ENCODE measurements around the gene SIVA1. TPM values are rescaled to one million over a fixed set of nuclear protein-coding genes. Genes with fewer than 3 reads are reported as not detected.

The SIVA1 gene
- total RNA-seq, 1 experiment from 2014 or later: 128 TPM

GRCh38 chr14:104770851-104771272 is 17.9 kb downstream of the SIVA1 start:
- DNase-seq (ENCODE audit: low spot score): no peak
- no peak for ATAC-seq
- CTCF ChIA-PET: interaction anchor here (0.6 to 2.5 kb wide), 18 partner anchors 9 to 163 kb away, joined by 3 to 30 read pairs (median 4); partner anchors contain the start of genes AKT1, SIVA1 and ZBTB42
- Mint-ChIP-seq H3K36me3 (peaks cover 34% of the 10 kb centered on the region), H3K27ac (no peak overlapping the region; the same call in 1 of the 2 replicates), H3K4me1 (peaks cover 17% of the 10 kb centered on the region), H3K9me3 (peaks cover 10% of the 10 kb centered on the region), H3K4me3 (no peak overlapping the region), H3K27me3 (ENCODE audit: low read depth) (no peaks in the 10 kb centered on the region)
- TF ChIP-seq, protein P1, sequence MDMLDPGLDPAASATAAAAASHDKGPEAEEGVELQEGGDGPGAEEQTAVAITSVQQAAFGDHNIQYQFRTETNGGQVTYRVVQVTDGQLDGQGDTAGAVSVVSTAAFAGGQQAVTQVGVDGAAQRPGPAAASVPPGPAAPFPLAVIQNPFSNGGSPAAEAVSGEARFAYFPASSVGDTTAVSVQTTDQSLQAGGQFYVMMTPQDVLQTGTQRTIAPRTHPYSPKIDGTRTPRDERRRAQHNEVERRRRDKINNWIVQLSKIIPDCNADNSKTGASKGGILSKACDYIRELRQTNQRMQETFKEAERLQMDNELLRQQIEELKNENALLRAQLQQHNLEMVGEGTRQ (CRISPR knock-in tag; IDR thresholded peaks at IDR 0.05): no peak
- TF ChIP-seq, protein P2, sequence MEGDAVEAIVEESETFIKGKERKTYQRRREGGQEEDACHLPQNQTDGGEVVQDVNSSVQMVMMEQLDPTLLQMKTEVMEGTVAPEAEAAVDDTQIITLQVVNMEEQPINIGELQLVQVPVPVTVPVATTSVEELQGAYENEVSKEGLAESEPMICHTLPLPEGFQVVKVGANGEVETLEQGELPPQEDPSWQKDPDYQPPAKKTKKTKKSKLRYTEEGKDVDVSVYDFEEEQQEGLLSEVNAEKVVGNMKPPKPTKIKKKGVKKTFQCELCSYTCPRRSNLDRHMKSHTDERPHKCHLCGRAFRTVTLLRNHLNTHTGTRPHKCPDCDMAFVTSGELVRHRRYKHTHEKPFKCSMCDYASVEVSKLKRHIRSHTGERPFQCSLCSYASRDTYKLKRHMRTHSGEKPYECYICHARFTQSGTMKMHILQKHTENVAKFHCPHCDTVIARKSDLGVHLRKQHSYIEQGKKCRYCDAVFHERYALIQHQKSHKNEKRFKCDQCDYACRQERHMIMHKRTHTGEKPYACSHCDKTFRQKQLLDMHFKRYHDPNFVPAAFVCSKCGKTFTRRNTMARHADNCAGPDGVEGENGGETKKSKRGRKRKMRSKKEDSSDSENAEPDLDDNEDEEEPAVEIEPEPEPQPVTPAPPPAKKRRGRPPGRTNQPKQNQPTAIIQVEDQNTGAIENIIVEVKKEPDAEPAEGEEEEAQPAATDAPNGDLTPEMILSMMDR (IDR thresholded peaks at IDR 0.05): peak; percentile 41
- TF ChIP-seq ZNF512 (CRISPR knock-in tag; IDR thresholded peaks at IDR 0.05; ENCODE audit: borderline replicate concordance): no peak
- TF ChIP-seq, protein P3, sequence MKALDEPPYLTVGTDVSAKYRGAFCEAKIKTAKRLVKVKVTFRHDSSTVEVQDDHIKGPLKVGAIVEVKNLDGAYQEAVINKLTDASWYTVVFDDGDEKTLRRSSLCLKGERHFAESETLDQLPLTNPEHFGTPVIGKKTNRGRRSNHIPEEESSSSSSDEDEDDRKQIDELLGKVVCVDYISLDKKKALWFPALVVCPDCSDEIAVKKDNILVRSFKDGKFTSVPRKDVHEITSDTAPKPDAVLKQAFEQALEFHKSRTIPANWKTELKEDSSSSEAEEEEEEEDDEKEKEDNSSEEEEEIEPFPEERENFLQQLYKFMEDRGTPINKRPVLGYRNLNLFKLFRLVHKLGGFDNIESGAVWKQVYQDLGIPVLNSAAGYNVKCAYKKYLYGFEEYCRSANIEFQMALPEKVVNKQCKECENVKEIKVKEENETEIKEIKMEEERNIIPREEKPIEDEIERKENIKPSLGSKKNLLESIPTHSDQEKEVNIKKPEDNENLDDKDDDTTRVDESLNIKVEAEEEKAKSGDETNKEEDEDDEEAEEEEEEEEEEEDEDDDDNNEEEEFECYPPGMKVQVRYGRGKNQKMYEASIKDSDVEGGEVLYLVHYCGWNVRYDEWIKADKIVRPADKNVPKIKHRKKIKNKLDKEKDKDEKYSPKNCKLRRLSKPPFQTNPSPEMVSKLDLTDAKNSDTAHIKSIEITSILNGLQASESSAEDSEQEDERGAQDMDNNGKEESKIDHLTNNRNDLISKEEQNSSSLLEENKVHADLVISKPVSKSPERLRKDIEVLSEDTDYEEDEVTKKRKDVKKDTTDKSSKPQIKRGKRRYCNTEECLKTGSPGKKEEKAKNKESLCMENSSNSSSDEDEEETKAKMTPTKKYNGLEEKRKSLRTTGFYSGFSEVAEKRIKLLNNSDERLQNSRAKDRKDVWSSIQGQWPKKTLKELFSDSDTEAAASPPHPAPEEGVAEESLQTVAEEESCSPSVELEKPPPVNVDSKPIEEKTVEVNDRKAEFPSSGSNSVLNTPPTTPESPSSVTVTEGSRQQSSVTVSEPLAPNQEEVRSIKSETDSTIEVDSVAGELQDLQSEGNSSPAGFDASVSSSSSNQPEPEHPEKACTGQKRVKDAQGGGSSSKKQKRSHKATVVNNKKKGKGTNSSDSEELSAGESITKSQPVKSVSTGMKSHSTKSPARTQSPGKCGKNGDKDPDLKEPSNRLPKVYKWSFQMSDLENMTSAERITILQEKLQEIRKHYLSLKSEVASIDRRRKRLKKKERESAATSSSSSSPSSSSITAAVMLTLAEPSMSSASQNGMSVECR (CRISPR knock-in tag; IDR thresholded peaks at IDR 0.05; ENCODE audit: borderline replicate concordance): no peak
- no peak for TF ChIP-seq ATF1 (CRISPR knock-in tag; IDR thresholded peaks at IDR 0.05)
- POLR2A ChIA-PET: no interaction called here

DNA sequence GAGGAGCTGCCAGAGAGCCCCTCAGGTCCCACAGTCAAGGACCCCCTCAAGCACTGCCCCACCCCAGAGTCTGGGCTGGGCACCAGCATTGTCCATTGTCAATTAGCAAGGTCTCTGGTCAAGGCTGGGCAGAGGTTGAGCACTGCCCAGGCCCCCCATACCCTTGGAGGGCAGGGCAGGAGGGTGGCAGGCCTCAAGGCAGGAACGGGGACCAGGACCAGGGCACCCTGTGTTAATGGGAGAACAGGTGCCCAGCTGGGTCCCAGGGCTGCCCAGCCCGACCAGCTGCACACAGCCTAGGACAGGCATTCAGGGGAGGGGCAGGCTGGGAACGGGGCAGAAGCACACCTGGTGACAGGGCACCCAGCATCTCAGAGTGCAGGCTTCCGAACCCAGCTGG is 18.4 kb downstream of the SIVA1 start:
- Mint-ChIP-seq H3K27me3 (ENCODE audit: low read depth) (no peaks in the 10 kb centered on the region), H3K36me3 (peaks cover 31% of the 10 kb centered on the region), H3K4me3 (no peak overlapping the region), H3K9me3 (peaks cover 6% of the 10 kb centered on the region), H3K4me1 (peaks cover 17% of the 10 kb centered on the region), H3K27ac (no peak overlapping the region)
- DNase-seq (ENCODE audit: low spot score) (no peak), ATAC-seq (no peak)
- ChIA-PET POLR2A (no interaction called here), CTCF (interaction anchor here (0.6 to 2.5 kb wide), 12 partner anchors 9 to 162 kb away, joined by 3 to 30 read pairs (median 5); partner anchors contain the start of genes AKT1, SIVA1 and ZBTB42)
- TF ChIP-seq, protein P4, sequence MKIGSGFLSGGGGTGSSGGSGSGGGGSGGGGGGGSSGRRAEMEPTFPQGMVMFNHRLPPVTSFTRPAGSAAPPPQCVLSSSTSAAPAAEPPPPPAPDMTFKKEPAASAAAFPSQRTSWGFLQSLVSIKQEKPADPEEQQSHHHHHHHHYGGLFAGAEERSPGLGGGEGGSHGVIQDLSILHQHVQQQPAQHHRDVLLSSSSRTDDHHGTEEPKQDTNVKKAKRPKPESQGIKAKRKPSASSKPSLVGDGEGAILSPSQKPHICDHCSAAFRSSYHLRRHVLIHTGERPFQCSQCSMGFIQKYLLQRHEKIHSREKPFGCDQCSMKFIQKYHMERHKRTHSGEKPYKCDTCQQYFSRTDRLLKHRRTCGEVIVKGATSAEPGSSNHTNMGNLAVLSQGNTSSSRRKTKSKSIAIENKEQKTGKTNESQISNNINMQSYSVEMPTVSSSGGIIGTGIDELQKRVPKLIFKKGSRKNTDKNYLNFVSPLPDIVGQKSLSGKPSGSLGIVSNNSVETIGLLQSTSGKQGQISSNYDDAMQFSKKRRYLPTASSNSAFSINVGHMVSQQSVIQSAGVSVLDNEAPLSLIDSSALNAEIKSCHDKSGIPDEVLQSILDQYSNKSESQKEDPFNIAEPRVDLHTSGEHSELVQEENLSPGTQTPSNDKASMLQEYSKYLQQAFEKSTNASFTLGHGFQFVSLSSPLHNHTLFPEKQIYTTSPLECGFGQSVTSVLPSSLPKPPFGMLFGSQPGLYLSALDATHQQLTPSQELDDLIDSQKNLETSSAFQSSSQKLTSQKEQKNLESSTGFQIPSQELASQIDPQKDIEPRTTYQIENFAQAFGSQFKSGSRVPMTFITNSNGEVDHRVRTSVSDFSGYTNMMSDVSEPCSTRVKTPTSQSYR (CRISPR knock-in tag; IDR thresholded peaks at IDR 0.05): no peak
- TF ChIP-seq NFE2L1 (CRISPR knock-in tag; IDR thresholded peaks at IDR 0.05) (no peak), CBFB (CRISPR knock-in tag; IDR thresholded peaks at IDR 0.05; ENCODE audit: low read depth) (no peak), ZNF317 (CRISPR knock-in tag; IDR thresholded peaks at IDR 0.05; ENCODE audit: borderline replicate concordance, low read depth) (no peak), KAT7 (CRISPR knock-in tag; IDR thresholded peaks at IDR 0.05; ENCODE audit: borderline replicate concordance) (no peak), ATF3 (CRISPR knock-in tag; conservative IDR thresholded peaks at IDR 0.05) (no peak), PRRX2 (CRISPR knock-in tag; IDR thresholded peaks at IDR 0.05) (no peak), GRHL2 (CRISPR knock-in tag; IDR thresholded peaks at IDR 0.05; ENCODE audit: insufficient replicate concordance, severe bottlenecking) (no peak), ERG (CRISPR knock-in tag; IDR thresholded peaks at IDR 0.05) (no peak)
- TF ChIP-seq, protein P5, sequence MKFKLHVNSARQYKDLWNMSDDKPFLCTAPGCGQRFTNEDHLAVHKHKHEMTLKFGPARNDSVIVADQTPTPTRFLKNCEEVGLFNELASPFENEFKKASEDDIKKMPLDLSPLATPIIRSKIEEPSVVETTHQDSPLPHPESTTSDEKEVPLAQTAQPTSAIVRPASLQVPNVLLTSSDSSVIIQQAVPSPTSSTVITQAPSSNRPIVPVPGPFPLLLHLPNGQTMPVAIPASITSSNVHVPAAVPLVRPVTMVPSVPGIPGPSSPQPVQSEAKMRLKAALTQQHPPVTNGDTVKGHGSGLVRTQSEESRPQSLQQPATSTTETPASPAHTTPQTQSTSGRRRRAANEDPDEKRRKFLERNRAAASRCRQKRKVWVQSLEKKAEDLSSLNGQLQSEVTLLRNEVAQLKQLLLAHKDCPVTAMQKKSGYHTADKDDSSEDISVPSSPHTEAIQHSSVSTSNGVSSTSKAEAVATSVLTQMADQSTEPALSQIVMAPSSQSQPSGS (CRISPR knock-in tag; IDR thresholded peaks at IDR 0.05; ENCODE audit: borderline replicate concordance, low read depth): no peak
- TF ChIP-seq, protein P6, sequence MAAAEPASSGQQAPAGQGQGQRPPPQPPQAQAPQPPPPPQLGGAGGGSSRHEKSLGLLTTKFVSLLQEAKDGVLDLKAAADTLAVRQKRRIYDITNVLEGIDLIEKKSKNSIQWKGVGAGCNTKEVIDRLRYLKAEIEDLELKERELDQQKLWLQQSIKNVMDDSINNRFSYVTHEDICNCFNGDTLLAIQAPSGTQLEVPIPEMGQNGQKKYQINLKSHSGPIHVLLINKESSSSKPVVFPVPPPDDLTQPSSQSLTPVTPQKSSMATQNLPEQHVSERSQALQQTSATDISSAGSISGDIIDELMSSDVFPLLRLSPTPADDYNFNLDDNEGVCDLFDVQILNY (CRISPR knock-in tag; IDR thresholded peaks at IDR 0.05): no peak
